Trophoblast cell (in vitro differentiated cells and primary cell): ENCODE measurements around the gene SETDB2.

Experiments
- DNase-seq, 2 donors: peaks; one replicate each; pipeline ENCODE4 v3.0.0-alpha.2; 2016
- H2AFZ ChIP-seq: 2 replicates; pipeline ENCODE4 v1.6.1; 2013; ENCODE audit warnings: low read length, moderate library complexity, mild to moderate bottlenecking; ENCODE audit not compliant: insufficient read depth, poor library complexity
- H2AK5ac ChIP-seq: 2 replicates; pipeline ENCODE4 v1.6.1; 2013; ENCODE audit warnings: mild to moderate bottlenecking, low read length
- H2BK120ac ChIP-seq: 2 replicates; pipeline ENCODE4 v1.6.1; 2013; ENCODE audit warnings: low read length, mild to moderate bottlenecking, moderate library complexity; ENCODE audit not compliant: insufficient read depth, poor library complexity
- H2BK12ac ChIP-seq: 2 replicates; pipeline ENCODE4 v1.6.1; 2013; ENCODE audit warnings: mild to moderate bottlenecking, low read length, moderate library complexity
- H2BK5ac ChIP-seq: 2 replicates; pipeline ENCODE4 v1.6.1; 2013; ENCODE audit warnings: low read length, low read depth, moderate library complexity, mild to moderate bottlenecking; ENCODE audit not compliant: poor library complexity
- H3K14ac ChIP-seq: 2 replicates; pipeline ENCODE4 v1.6.1; 2013; ENCODE audit warnings: mild to moderate bottlenecking, low read length
- H3K18ac ChIP-seq: 2 replicates; pipeline ENCODE4 v1.6.1; 2013; ENCODE audit warnings: mild to moderate bottlenecking, low read length
- H3K23ac ChIP-seq: 2 replicates; pipeline ENCODE4 v1.6.1; 2013; ENCODE audit warnings: low read length
- H3K27ac ChIP-seq: 2 replicates; pipeline ENCODE4 v1.5.1; 2013; ENCODE audit warnings: low read depth, mild to moderate bottlenecking, inconsistent platforms, low read length, moderate library complexity
- H3K27me3 ChIP-seq: 2 replicates; pipeline ENCODE4 v1.6.1; 2013; ENCODE audit warnings: inconsistent platforms, mild to moderate bottlenecking, low read length, moderate library complexity; ENCODE audit not compliant: insufficient read depth
- H3K36me3 ChIP-seq, 2 experiments: 1 replicate in 1 of 2; 2 replicates in 1 of 2; pipeline ENCODE4 v1.6.1; 2013; ENCODE audit warnings: low read length in 2 of 2, mild to moderate bottlenecking in 2 of 2, moderate library complexity in 1 of 2; ENCODE audit not compliant: insufficient read depth in 2 of 2, control insufficient read depth in 1 of 2
- H3K4ac ChIP-seq: 2 replicates; pipeline ENCODE4 v1.6.1; 2013; ENCODE audit warnings: low read depth, mild to moderate bottlenecking, low read length, moderate library complexity
- H3K4me1 ChIP-seq, 2 experiments: 1 replicate in 1 of 2; 2 replicates in 1 of 2; pipeline ENCODE4 v1.6.1; 2013; ENCODE audit warnings: low read length in 2 of 2, mild to moderate bottlenecking in 2 of 2, moderate library complexity in 1 of 2; ENCODE audit not compliant: insufficient read depth in 2 of 2, control insufficient read depth in 1 of 2
- H3K4me2 ChIP-seq: 2 replicates; pipeline ENCODE4 v1.6.1; 2013; ENCODE audit warnings: inconsistent platforms, mild to moderate bottlenecking, low read length, moderate library complexity
- H3K4me3 ChIP-seq: 2 replicates; pipeline ENCODE4 v1.5.1; 2013; ENCODE audit warnings: mild to moderate bottlenecking, low read depth, low read length, inconsistent platforms
- H3K79me1 ChIP-seq: one replicate; pipeline ENCODE4 v1.6.1; 2013; ENCODE audit warnings: low read length
- H3K79me2 ChIP-seq: 2 replicates; pipeline ENCODE4 v1.6.1; 2013; ENCODE audit warnings: low read length, mild to moderate bottlenecking; ENCODE audit not compliant: control insufficient read depth, insufficient read depth, poor library complexity
- H3K9ac ChIP-seq: 2 replicates; pipeline ENCODE4 v1.6.1; 2013; ENCODE audit warnings: mild to moderate bottlenecking, low read length
- H3K9me3 ChIP-seq: 2 replicates; pipeline ENCODE4 v1.6.1; 2013; ENCODE audit warnings: low read depth, mild to moderate bottlenecking, control low read depth, inconsistent platforms, low read length; ENCODE audit not compliant: insufficient read depth
- H4K12ac ChIP-seq: 2 replicates; pipeline ENCODE4 v1.6.1; 2013; ENCODE audit warnings: low read depth, mild to moderate bottlenecking, low read length, moderate library complexity
- H4K8ac ChIP-seq: 2 replicates; pipeline ENCODE4 v1.6.1; 2013; ENCODE audit warnings: low read depth, mild to moderate bottlenecking, low read length, moderate library complexity
- H4K91ac ChIP-seq: one replicate; pipeline ENCODE4 v1.6.1; 2013; ENCODE audit warnings: low read depth, mild to moderate bottlenecking, low read length, moderate library complexity
- WGBS: extraction: QIAGEN DNeasy Blood & Tissue Kit; methylation state at CpG from one replicate; pipeline ENCODE4 v1.1.7; 2013; ENCODE audit warnings: missing lambda C conversion rate; ENCODE audit not compliant: insufficient read length, insufficient coverage; ENCODE audit errors: extremely low coverage; 5-methylcytosine and 5-hydroxymethylcytosine counted together

Gene SETDB2

GRCh38 chr13:49517461-49517860 lies 73.4 kb downstream of the SETDB2 start:
- no peak overlapping the region for H3K14ac ChIP-seq
- no peak overlapping the region for H4K8ac ChIP-seq
- H3K9me3 ChIP-seq: no peaks in the 10 kb centered on the region
- H3K79me1 ChIP-seq: no peaks in the 10 kb centered on the region
- no peak overlapping the region for H2BK12ac ChIP-seq
- H3K4me1 ChIP-seq: peaks cover 2% of the 10 kb centered on the region in 2 experiments
- H3K4ac ChIP-seq: no peak overlapping the region
- no CpG with 5 or more reads among the region's 6 CpGs for WGBS
- no peaks in the 10 kb centered on the region for H3K79me2 ChIP-seq
- H2AFZ ChIP-seq: no peak overlapping the region
- H2BK120ac ChIP-seq: no peak overlapping the region
- no peak overlapping the region for H3K27ac ChIP-seq
- H2BK5ac ChIP-seq: no peak overlapping the region
- no peak overlapping the region for H4K91ac ChIP-seq
- DNase-seq: peak in 1 of 2 donors; percentile 50
- H3K36me3 ChIP-seq: peaks cover 0 to 9% of the 10 kb centered on the region in 2 experiments
- H3K18ac ChIP-seq: no peak overlapping the region
- no peak overlapping the region for H3K9ac ChIP-seq
- H3K23ac ChIP-seq: no peak overlapping the region
- no peak overlapping the region for H3K4me3 ChIP-seq
- H3K4me2 ChIP-seq: no peak overlapping the region
- H3K27me3 ChIP-seq: no peaks in the 10 kb centered on the region
- H2AK5ac ChIP-seq: no peak overlapping the region
- no peak overlapping the region for H4K12ac ChIP-seq

DNA sequence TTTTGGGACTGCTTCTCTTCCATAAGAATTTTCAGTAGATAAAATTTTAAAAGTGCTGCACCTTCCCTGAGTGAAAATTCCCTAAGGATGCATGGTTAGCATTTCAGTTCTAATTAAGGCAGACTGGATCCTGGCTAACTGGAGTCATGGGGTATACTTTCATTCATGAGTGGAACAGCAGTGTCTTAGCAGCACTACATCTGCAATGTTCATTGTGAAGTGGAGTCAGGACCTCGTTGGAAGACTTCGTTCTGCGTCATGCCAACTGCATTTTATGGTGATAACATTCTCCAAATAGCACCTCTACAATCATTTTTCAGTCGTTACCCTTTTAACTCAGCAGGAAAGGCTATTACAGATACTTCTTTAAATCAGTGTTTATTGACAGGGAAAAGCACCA lies 77.2 kb downstream of the SETDB2 start:
- Histone ChIP-seq H3K14ac (no peak overlapping the region), H2BK5ac (no peak overlapping the region), H2AK5ac (no peak overlapping the region), H3K27ac (no peak overlapping the region), H3K9ac (no peak overlapping the region), H4K12ac (no peak overlapping the region), H3K27me3 (no peaks in the 10 kb centered on the region), H3K9me3 (no peaks in the 10 kb centered on the region), H3K4ac (no peak overlapping the region), H3K23ac (no peak overlapping the region), H3K4me2 (no peak overlapping the region), H3K79me1 (no peaks in the 10 kb centered on the region), H4K8ac (no peak overlapping the region), H2BK120ac (no peak overlapping the region), H3K4me3 (no peak overlapping the region), H2BK12ac (no peak overlapping the region), H3K36me3 (peaks cover 0 to 3% of the 10 kb centered on the region in 2 experiments), H4K91ac (no peak overlapping the region), H3K4me1 (peaks cover 2% of the 10 kb centered on the region in 2 experiments), H3K79me2 (no peaks in the 10 kb centered on the region), H2AFZ (no peak overlapping the region), H3K18ac (no peak overlapping the region)
- no peak for DNase-seq
- no CpG with 5 or more reads among the region's 4 CpGs for WGBS

- H4K8ac ChIP-seq: no peak overlapping the region
- H3K79me2 ChIP-seq: no peaks in the 10 kb centered on the region
- no peaks in the 10 kb centered on the region for H3K4me1 ChIP-seq
- no CpG with 5 or more reads among the region's 5 CpGs for WGBS
- H3K14ac ChIP-seq: no peak overlapping the region
- no peaks in the 10 kb centered on the region for H3K27me3 ChIP-seq
- no peak overlapping the region for H3K27ac ChIP-seq
- H2BK12ac ChIP-seq: no peak overlapping the region
- no peaks in the 10 kb centered on the region for H3K79me1 ChIP-seq
- no peak overlapping the region for H3K4me2 ChIP-seq
- H3K36me3 ChIP-seq: peaks cover under 1 to 3% of the 10 kb centered on the region in 2 experiments
- no peak overlapping the region for H3K4ac ChIP-seq
- H3K4me3 ChIP-seq: no peak overlapping the region
- no peaks in the 10 kb centered on the region for H3K9me3 ChIP-seq
- no peak overlapping the region for H3K9ac ChIP-seq
- no peak overlapping the region for H2AK5ac ChIP-seq
- H3K23ac ChIP-seq: no peak overlapping the region
- no peak overlapping the region for H2BK120ac ChIP-seq
- no peak overlapping the region for H2BK5ac ChIP-seq
- H4K12ac ChIP-seq: no peak overlapping the region
- H2AFZ ChIP-seq: no peak overlapping the region
- no peak overlapping the region for H3K18ac ChIP-seq
- no peak overlapping the region for H4K91ac ChIP-seq
- DNase-seq: no peak
Measured at GRCh38 chr13:49524740-49525501, 80.8 kb downstream of the SETDB2 start.

DNA sequence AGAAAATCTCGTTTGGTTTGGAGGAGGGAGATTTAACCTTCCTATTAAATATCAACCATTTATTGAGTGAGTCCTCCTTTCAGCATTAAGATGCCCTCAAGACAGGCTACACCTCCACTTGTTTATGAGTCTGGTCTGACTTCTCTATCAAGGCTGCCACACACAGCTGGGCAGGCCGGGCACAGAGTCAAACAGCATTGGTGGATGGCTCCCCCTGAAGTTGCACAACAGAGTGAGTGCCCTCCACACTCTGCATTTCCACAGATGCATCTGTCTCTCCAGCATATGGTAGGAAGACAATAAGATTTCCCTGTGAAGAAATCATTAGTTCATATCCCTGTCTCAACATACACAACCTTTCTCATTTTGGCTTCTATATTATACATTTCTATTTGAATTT lies 83.0 kb downstream of the SETDB2 start:
- H3K14ac ChIP-seq: no peak overlapping the region
- H2BK120ac ChIP-seq: no peak overlapping the region
- no peak overlapping the region for H3K18ac ChIP-seq
- peaks cover 1 to 3% of the 10 kb centered on the region in 2 experiments for H3K36me3 ChIP-seq
- no peak overlapping the region for H2BK5ac ChIP-seq
- no peak overlapping the region for H4K12ac ChIP-seq
- no peak overlapping the region for H3K9ac ChIP-seq
- no peak overlapping the region for H2BK12ac ChIP-seq
- no peak overlapping the region for H2AFZ ChIP-seq
- H3K79me1 ChIP-seq: no peaks in the 10 kb centered on the region
- H3K23ac ChIP-seq: no peak overlapping the region
- DNase-seq: no peak
- H3K79me2 ChIP-seq: no peaks in the 10 kb centered on the region
- no peak overlapping the region for H3K4me3 ChIP-seq
- no peak overlapping the region for H2AK5ac ChIP-seq
- no peaks in the 10 kb centered on the region for H3K9me3 ChIP-seq
- no peak overlapping the region for H4K91ac ChIP-seq
- H3K4me2 ChIP-seq: no peak overlapping the region
- WGBS: no CpG with 5 or more reads among the region's 2 CpGs
- no peak overlapping the region for H3K27ac ChIP-seq
- H3K27me3 ChIP-seq: no peaks in the 10 kb centered on the region
- H4K8ac ChIP-seq: no peak overlapping the region
- H3K4ac ChIP-seq: no peak overlapping the region
- no peaks in the 10 kb centered on the region for H3K4me1 ChIP-seq
